ENCODE data around the gene SEZ6. TPM values are rescaled to one million over a fixed set of nuclear protein-coding genes. Genes with fewer than 3 reads are reported as not detected.
A peak's percentile ranks its signal among the peaks of the same experiment; 100 is the strongest.

Gene SEZ6
- total RNA-seq, 4 donors from 2014 or later = not detected

GRCh38 chr17:28912281-28912937 is 93.4 kb downstream of the SEZ6 start:
- WGBS, 2 donors = 69 to 77% methylated on average over 10 to 11 of the region's 20 CpGs
- H3K9me3 ChIP-seq = no peaks in the 10 kb centered on the region
- no peak for TF ChIP-seq POLR2A (IDR thresholded peaks at IDR 0.05)
- TF ChIP-seq CTCF (IDR thresholded peaks at IDR 0.05) = peak in 2 of 6 experiments; percentile 9 to 13
- DNase-seq = no peak
- no peaks in the 10 kb centered on the region for H3K27me3 ChIP-seq
- H3K4me1 ChIP-seq = peaks cover 12 to 31% (median 20%) of the 10 kb centered on the region in 3 donors
- intact Hi-C loops (cut with DNase I) = loop anchor here (10.0 kb wide), 1 partner anchor 148 kb away; no protein-coding TSS in a partner anchor
- no peak overlapping the region for H3K4me3 ChIP-seq
- peaks cover 34 to 98% (median 69%) of the 10 kb centered on the region in 3 donors for H3K36me3 ChIP-seq
- H3K27ac ChIP-seq = peak overlapping the region in 1 of 4 donors; percentile 35

- H3K27ac ChIP-seq = no peak overlapping the region
- TF ChIP-seq CTCF (IDR thresholded peaks at IDR 0.05) (no peak), POLR2A (IDR thresholded peaks at IDR 0.05) (no peak)
- peaks cover 29 to 98% (median 61%) of the 10 kb centered on the region in 3 donors for H3K36me3 ChIP-seq
- 92 to 100% methylated on average over 4 to 7 of the region's 13 CpGs for WGBS, 2 donors
- H3K4me1 ChIP-seq = peaks cover 12 to 36% (median 24%) of the 10 kb centered on the region in 3 donors
- H3K9me3 ChIP-seq = no peaks in the 10 kb centered on the region
- H3K27me3 ChIP-seq = no peaks in the 10 kb centered on the region
- no peak overlapping the region for H3K4me3 ChIP-seq
- intact Hi-C loops (cut with DNase I) = loop anchor here (10.0 kb wide), 1 partner anchor 147 kb away; no protein-coding TSS in a partner anchor
- no peak for DNase-seq
Measured at GRCh38 chr17:28911411-28912045, 94.3 kb downstream of the SEZ6 start.

- TF ChIP-seq CTCF (IDR thresholded peaks at IDR 0.05) (no peak), POLR2A (IDR thresholded peaks at IDR 0.05) (no peak)
- Histone ChIP-seq H3K27ac (no peak overlapping the region), H3K27me3 (no peaks in the 10 kb centered on the region), H3K4me1 (peaks cover 12 to 34% (median 24%) of the 10 kb centered on the region in 3 donors), H3K36me3 (peaks cover 34 to 98% (median 60%) of the 10 kb centered on the region in 3 donors), H3K4me3 (no peak overlapping the region), H3K9me3 (no peaks in the 10 kb centered on the region)
- DNase-seq = no peak
- intact Hi-C loops (cut with DNase I) = loop anchor here (10.0 kb wide), 1 partner anchor 146 kb away; no protein-coding TSS in a partner anchor
- WGBS, 2 donors = 75 to 100% methylated on average over 1 of the region's 1 CpG
Measured at GRCh38 chr17:28910534-28910933, 95.3 kb downstream of the SEZ6 start.

- DNase-seq = no peak
- Histone ChIP-seq H3K27ac (peak overlapping the region; percentile 50 to 88 (median 81)), H3K4me1 (peaks cover 12 to 48% (median 24%) of the 10 kb centered on the region in 3 donors), H3K9me3 (no peaks in the 10 kb centered on the region), H3K36me3 (peaks cover 34 to 84% (median 52%) of the 10 kb centered on the region in 3 donors), H3K4me3 (no peak overlapping the region), H3K27me3 (no peaks in the 10 kb centered on the region)
- TF ChIP-seq CTCF (IDR thresholded peaks at IDR 0.05) (no peak), POLR2A (IDR thresholded peaks at IDR 0.05) (no peak)
- intact Hi-C loops (cut with DNase I) = no loop called here
- 14 to 27% methylated on average over 5 of the region's 6 CpGs for WGBS, 2 donors
Measured at GRCh38 chr17:28908640-28909167, 97.1 kb downstream of the SEZ6 start.
